AG04450 (cell line): ENCODE measurements around the gene SCAF8. TPM values are rescaled to one million over a fixed set of nuclear protein-coding genes. Genes with fewer than 3 reads are reported as not detected.
A peak's percentile ranks its signal among the peaks of the same experiment; 100 is the strongest.

ENCODE experiments used
- CTCF ChIA-PET: fragments of 300-600, 350-600 bp; formaldehyde crosslinking; extraction: SDS; loops from one replicate; lab custom pipeline; 2022; ENCODE audit warnings: antibody characterized with exemption, inconsistent platforms; lab: Charles Lee
- POLR2A ChIA-PET: fragments of 350-600 bp; formaldehyde crosslinking; extraction: SDS; loops from one replicate; lab custom pipeline; 2021; ENCODE audit warnings: antibody characterized with exemption, inconsistent platforms; lab: Yijun Ruan, JAX
- DNase-seq: peaks from one replicate; pipeline ENCODE4 v3.0.0-alpha.2; 2011; ENCODE audit warnings: low read depth, low spot score
- H3K27ac ChIP-seq: one replicate; pipeline ENCODE4 v1.5.1; 2012; ENCODE audit warnings: low read depth, low read length, control low read depth
- H3K27me3 ChIP-seq: one replicate; pipeline ENCODE4 v1.6.0; 2012; ENCODE audit warnings: low read length; ENCODE audit not compliant: control insufficient read depth, insufficient read depth
- H3K4me3 ChIP-seq: 2 replicates; pipeline ENCODE4 v1.5.1; 2011; ENCODE audit warnings: mild to moderate bottlenecking, low read depth, low read length, control low read depth
- H3K9me3 ChIP-seq: 2 replicates; pipeline ENCODE4 v1.5.1; 2012; ENCODE audit warnings: low read length; ENCODE audit not compliant: control insufficient read depth, insufficient read depth
- polyA plus RNA-seq: library from polyadenylated mRNA; depleted of rRNA; stranded (reverse); fragments of >200 nt; gene quantifications from 2 replicates; pipeline ENCODE4 v1.2.3, GENCODE V29; 2011
- TF ChIP-seq, protein P1 (sequence below): IDR thresholded peaks from 2 replicates; pipeline ENCODE4 v1.5.1; 2011; ENCODE audit warnings: low read depth, low read length, control low read depth, inconsistent platforms

The SCAF8 gene
- polyA plus RNA-seq, 1 experiment: 29.2 TPM

- Histone ChIP-seq H3K9me3 (no peaks in the 10 kb centered on the region; the same call in 1 of the 2 replicates), H3K27me3 (no peaks in the 10 kb centered on the region), H3K4me3 (peak overlapping the region; percentile 66), H3K27ac (peak overlapping the region; percentile 52)
- CTCF ChIA-PET: interaction anchor here (0.6 kb wide), 2 partner anchors 73 to 583 kb away, joined by 3 read pairs; no protein-coding TSS in a partner anchor
- DNase-seq: no peak
- TF ChIP-seq, protein P1, sequence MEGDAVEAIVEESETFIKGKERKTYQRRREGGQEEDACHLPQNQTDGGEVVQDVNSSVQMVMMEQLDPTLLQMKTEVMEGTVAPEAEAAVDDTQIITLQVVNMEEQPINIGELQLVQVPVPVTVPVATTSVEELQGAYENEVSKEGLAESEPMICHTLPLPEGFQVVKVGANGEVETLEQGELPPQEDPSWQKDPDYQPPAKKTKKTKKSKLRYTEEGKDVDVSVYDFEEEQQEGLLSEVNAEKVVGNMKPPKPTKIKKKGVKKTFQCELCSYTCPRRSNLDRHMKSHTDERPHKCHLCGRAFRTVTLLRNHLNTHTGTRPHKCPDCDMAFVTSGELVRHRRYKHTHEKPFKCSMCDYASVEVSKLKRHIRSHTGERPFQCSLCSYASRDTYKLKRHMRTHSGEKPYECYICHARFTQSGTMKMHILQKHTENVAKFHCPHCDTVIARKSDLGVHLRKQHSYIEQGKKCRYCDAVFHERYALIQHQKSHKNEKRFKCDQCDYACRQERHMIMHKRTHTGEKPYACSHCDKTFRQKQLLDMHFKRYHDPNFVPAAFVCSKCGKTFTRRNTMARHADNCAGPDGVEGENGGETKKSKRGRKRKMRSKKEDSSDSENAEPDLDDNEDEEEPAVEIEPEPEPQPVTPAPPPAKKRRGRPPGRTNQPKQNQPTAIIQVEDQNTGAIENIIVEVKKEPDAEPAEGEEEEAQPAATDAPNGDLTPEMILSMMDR: no peak
- POLR2A ChIA-PET: no interaction called here
Measured at GRCh38 chr6:154732538-154733182, 556 bp upstream of the SCAF8 start.

- TF ChIP-seq, protein P1: no peak
- peak; percentile 87 for DNase-seq
- Histone ChIP-seq H3K27ac (peak overlapping the region; percentile 96), H3K4me3 (peak overlapping the region; percentile 82), H3K27me3 (no peaks in the 10 kb centered on the region), H3K9me3 (no peaks in the 10 kb centered on the region; the same call in 1 of the 2 replicates)
- CTCF ChIA-PET: no interaction called here
- POLR2A ChIA-PET: no interaction called here
Measured at GRCh38 chr6:154733626-154734382, 588 bp downstream of the SCAF8 start.

- DNase-seq: no peak
- H3K9me3 ChIP-seq: no peaks in the 10 kb centered on the region; the same call in 1 of the 2 replicates
- H3K27me3 ChIP-seq: no peaks in the 10 kb centered on the region
- TF ChIP-seq, protein P1: no peak
- H3K27ac ChIP-seq: no peak overlapping the region
- no peak overlapping the region for H3K4me3 ChIP-seq
- ChIA-PET CTCF (interaction anchor here (1.0 kb wide), 1 partner anchor 69 kb away, joined by 4 read pairs; no protein-coding TSS in a partner anchor), POLR2A (interaction anchor here (0.7 kb wide), 2 partner anchors 12 to 124 kb away, joined by 5 to 6 read pairs; no protein-coding TSS in a partner anchor)
Measured at GRCh38 chr6:154736618-154737259, 3.5 kb downstream of the SCAF8 start.

DNA sequence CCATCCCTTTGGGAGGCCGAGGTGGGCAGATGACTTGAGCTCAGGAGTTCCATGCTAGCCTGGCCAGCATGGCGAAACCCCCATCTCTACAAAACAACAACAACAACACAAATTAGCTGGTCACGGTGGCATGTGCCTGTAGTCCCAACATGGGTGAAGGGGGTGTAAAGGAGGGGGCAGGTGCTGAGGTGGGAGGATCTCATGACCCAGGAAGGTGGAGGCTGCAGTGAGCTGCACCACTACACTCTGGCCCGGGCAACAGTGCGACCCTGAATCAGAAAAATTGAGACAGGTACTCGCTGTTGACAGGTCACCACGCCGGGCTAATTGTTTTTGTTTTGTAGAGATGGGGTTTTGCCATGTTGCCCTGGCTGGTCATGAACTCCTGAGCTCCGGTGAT is 4.2 kb downstream of the SCAF8 start:
- Histone ChIP-seq H3K9me3 (no peaks in the 10 kb centered on the region; the same call in 1 of the 2 replicates), H3K27me3 (no peaks in the 10 kb centered on the region), H3K4me3 (no peak overlapping the region), H3K27ac (no peak overlapping the region)
- TF ChIP-seq, protein P1: no peak
- ChIA-PET CTCF (no interaction called here), POLR2A (no interaction called here)
- no peak for DNase-seq
